Keratinocyte (primary cell): Measurements from ENCODE around the gene ARHGAP24.

Source experiments
- CTCF ChIP-seq, 3 experiments: IDR thresholded peaks in 1 of 3; conservative IDR thresholded peaks in 1 of 3; optimal IDR thresholded peaks in 1 of 3; 2 replicates in 2 of 3; 3 replicates in 1 of 3; pipeline versions ENCODE3 to v1.5.1; 2011; ENCODE audit warnings: low read length in 3 of 3, mild to moderate bottlenecking in 3 of 3, moderate library complexity in 2 of 3, control low read depth in 1 of 3, inconsistent platforms in 1 of 3; ENCODE audit not compliant: insufficient read depth in 2 of 3; ENCODE audit errors: extremely low read depth in 1 of 3
- EZH2 ChIP-seq: IDR thresholded peaks from one replicate; pipeline ENCODE4 v1.6.1; 2012; ENCODE audit warnings: inconsistent platforms, mild to moderate bottlenecking, low read length, moderate library complexity

- no peak for TF ChIP-seq CTCF (optimal IDR thresholded peaks at IDR 0.05 in 1 of 3, IDR thresholded peaks at IDR 0.05 in 1 of 3, conservative IDR thresholded peaks at IDR 0.05 in 1 of 3; ENCODE audit: extremely low read depth in 1 of 3, insufficient read depth in 2 of 3, low read length in 3 of 3)
- TF ChIP-seq EZH2: no peak
These were observed 454.0 kb downstream of the ARHGAP24 start for GRCh38 chr4:85928775-85929591.
